DMS79 (cell line): ENCODE results near the gene FAM107A.

Source experiments
- DNase-seq: peaks from one replicate; lab custom pipeline; 2025; lab: John Stamatoyannopoulos, UW

Gene FAM107A

DNA sequence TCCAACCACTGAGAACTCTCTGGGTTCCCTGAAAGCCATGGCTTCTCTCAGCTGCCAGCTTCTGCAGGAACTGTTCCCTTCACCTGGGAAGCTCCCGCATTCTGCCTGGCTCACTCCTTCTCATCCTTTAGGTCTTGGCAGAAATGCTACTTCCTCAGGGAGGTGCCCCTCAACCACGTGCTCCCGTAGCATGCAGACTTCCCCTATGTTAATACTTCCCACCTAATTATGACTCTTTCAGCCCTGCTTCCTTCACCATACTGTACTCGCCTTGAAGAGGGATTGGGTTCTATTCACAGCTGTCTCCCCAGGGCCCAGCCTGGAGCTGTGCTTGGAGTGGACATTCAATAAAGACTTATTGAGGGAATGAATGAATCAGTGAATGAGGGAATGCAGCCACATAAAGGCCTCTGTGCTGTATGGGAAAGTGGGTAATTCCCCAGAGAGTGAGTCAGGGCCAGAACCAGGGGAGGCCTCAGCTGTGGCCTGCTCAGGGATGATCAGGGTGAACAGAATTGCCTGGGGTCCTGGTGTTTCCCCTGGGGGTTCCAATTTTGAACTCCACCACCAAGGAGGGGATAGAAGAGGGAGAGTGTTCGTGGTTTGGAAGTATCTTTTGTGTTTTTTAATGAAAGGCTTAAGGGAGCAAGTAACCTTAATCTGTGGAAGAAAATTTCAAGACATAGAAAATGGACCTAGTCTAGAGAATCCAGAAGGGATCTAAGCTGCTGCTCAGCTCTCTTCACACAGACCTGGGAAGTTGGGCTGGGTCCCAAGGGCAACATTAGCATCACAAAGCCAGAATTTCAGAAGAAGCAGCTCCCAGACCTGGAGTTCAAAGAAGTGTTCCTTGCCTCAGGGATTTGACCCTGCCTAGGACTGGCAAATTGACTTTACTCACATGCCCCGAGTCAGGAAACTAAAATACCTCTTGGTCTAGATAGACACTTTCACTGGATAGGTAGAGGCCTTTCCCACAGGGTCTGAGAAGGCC is 14.6 kb upstream of the FAM107A start:
- no peak for DNase-seq

DNA sequence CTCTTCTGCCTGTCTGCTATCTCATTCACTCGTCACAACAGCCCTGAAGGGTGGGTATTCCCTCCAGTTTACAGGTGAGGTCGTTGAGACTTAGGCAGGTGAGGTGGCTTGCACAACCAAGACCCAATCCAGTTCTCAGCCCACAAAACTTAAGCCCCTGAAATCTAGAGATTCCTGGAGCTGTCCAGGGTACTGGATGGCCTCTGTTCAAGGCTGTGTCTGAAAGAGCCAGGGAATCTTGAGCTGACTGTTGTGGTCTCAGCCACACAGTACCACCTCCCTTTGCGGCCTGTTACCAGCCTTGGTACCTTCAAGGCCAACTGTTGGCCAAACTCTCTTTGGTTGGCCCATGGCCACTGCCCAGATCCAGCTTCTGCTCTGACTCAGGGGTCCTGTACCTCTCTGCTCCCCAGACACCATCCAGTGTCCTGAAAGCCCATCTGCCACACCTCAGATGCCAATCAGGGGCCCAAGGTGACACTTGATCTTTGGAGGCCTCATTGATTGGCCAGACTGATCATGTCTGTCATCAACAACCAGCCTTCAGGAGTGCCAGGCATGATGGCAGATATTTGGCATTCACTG is 10.9 kb upstream of the FAM107A start:
- no peak for DNase-seq

DNA sequence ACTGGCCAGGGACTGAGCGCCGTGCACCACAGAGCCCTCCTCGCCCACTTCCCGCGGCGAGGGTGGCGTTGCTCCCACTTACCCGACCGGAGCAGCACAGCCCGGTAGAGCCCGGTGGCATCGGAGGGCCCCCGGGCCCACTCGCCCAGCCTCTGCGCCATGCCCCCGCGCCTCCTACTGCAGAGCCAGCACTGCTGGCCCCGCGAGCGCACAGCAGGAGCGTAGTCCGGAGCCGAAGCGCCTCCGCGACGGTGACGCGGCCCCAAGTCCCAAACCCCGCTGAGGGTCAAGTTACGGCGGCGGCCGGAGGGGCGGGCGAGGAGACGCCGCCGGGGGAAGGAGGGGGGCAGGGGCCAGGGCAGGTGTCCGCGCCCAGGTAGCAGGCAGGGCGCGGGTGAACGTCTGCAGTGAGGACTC is 9.6 kb upstream of the FAM107A start:
- peak; percentile 12 for DNase-seq

DNA sequence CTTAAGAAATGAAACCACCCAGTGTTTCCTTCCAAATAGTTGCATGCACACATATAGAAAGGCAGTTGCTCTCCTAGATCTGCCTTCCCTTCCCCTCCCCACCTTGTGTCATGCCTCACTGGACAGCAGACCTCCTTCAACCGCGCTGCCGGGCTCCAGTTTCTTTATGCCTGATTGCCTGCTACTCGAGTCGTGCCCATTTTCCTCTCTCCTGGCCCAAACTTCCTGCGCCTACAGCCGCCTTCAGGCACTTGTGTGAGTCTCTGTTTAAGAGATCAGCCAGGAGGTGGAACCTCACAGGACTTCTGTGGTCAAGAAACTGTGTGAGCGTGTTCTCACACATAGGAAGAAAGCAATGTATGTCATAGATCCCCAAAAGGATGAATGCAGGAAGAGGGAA is 8.8 kb upstream of the FAM107A start:
- DNase-seq: peak; percentile 78

DNA sequence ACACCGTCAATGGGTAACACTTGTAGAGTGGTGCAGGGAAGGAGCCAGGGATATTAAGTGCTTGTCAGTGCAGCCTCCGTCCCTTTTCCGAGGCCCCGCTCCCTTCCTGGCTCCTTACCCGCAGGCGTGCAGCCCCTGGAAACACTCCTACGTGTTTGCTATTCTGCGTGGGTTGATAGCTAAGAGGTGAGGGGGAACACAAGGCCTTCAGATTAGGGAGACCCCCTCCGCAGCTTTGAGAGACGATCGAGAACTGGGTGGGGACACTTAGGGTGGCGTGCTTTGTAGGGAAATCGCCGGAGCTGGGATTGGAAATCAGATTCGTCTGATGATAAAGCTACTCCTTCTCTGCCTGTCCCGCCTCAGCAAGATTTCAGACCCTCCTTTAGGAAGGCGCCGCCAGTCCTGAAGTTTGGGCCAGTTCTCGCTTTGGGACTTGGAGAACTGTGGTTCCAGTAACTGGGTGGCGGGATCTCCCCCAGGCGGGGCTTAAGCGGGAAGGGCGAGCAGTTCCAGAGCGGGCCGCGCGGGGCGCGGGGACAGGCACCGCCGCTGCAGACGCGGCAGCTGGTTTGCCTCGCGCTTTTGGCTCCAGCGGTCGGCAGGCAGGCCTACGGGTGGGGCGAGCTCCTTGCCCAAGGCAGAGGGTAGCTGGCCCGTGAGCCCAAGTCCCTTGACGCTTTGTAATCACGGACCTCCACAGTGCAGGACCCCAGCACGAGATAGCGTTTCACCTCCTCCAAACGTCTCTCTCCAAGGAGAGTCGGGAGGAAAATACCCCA is 8.0 kb upstream of the FAM107A start:
- peak; percentile 41 for DNase-seq

DNA sequence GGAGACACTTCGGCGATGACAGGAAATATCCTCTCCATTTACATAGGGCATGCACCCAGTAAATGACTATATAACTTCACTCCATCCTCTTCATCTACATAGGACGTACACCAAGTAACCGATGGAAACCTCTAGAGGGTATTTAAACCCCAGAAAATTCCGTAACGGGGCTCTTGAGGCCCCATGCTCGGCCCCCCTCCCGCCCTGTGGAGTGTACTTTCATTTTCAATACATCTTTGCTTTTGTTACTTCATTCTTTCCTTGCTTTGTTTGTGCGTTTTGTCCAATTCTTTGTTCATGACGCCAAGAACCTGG is 7.5 kb upstream of the FAM107A start:
- no peak for DNase-seq

DNA sequence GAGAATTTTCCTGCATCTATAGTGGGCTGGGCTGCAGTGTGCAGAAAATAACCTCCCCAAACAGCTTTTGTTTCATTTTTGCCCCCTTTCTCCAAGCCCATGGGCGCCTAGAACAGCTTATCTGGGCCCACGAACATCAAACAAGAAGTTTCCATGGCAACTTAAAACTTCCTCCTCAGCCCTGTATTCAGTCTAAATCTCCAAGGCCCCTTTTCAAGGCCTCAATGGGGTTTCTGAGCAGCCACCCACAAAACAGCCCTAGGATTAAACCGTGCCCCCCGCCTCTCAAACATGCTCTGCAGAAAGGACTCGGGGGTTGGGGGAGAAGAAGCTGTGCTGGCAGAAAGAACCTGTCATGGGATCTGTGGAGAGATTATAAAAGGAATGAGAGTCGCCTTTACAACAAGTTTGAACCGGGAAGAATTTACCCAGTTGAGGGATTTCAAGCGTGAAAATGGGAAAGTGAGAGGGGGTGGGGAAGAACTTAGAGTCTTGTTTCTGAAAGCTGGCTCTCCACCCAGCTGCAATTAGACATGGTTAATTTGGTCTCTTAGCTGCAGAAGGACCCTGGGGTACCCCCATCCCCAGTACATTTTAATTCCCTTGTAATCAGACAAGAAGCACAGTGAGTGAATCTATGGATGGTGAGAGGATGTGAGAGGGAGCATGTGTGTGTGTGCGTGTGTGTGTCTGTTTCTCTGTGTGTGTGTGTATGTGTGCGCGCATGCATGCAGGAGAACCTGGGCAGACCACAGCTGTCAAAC is 4.3 kb upstream of the FAM107A start:
- peak; percentile 70 for DNase-seq

DNA sequence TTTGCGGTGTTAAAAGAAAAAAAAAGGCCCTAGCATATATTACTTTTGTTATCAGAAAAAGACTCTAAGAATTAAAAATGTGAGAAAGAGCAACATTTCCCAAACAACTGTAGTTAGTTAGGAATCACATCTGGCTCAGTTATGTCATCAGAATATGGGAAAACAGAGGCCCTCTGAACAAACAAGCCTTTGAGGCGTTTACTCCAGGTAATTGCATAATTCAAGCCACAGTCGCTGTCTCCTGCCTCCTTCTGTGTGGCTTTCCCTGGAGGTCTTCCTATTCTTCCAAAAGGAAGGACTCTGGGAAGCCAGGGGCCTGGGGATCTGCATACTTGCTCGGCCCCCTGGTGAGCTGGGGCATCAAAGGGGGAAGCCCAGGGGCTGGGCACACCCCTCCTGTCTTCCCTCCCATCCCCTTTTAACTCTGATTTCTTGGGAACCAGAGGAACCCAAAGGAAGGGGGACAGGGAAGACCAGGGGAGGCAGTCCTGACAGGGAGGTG is 3.7 kb upstream of the FAM107A start:
- no peak for DNase-seq

DNA sequence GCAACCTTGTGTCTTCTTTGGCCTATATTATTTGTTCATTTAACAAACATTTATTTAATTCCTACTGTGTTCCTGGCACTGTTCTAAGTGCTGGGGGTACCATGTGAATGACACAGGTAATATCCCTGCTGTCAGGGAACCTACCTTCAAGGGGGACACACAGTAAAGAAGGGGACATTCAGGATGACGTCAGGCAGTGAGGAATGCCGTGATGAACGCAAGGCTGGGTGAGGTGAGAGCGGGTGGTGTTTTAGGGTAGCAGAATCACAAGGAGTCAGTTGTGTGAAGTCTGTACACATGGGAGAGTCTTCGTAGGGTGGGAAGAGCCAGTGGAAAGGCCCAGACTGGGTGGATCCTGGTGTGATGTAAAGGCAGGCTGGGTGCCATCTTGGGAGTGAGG is 1.7 kb upstream of the FAM107A start:
- DNase-seq: no peak

DNA sequence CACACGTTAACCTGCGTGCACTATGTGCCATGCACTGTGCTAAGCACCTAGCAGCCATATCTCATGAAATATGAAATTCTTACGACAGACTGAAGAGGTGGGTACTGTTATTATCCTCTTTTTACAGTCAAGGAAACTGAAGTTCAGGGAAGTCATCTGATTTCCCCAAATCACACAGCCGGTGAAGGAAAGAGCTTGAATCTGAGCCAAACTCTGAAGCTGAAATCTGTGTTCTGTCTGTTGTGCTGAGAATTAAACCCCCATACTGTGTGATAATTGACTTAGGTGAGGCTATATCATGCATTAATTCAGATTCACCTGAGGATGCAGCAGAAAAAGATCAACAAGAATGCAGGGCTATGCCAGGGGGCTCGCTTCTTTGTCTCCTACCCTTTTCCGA is 475 bp downstream of the FAM107A start:
- no peak for DNase-seq

DNA sequence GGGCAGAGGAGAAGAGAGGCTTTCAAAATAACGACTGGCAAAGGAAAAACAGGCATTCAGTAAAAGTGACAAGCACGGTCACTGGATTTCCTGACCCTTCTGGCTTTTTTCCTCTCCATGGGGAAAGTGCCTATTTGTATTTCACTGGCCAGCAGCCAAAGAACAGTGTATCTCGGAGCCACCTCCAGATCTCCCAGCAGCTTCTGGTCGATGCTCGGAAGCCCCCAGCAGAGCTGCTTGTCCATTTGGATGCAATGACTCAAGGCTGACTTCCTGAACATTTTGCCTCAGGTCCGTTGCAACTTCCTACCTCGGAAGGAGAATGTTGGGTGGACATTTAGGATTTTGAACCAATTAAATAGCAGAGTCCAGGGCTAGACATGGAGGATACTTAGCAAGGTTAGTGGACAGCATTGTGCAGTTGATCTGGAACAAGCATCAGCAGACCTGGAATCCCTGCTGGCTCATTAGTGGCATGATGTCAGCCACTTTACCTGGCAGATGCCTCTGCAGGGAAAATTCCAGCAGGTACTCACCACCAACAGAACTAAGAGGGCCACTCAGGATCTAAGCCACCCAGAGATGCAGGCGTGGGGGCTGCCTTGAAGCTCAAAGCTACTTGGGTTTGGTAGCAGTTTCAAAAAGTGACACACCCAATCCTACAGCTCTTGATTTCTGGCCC is 1.1 kb downstream of the FAM107A start:
- DNase-seq: peak; percentile 11

DNA sequence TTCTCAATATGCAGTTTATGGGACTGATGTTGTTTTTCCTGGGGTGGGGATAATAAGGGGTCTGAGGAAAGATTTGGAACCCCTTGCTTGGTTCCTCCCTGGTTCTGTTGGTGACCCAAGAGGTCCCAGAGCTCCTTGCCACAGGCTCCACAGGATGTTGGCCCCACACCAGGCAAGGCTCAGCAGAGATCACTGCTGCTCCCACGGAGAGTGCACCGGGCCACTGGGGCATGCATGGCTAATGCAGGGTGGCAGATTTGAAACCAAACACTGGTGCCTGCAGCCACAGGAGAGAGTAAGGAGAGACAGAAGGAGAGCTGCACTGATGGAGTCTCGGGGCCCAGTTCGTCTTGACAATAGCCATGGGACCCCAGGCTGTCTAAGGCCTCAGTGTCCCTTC is 2.5 kb downstream of the FAM107A start:
- no peak for DNase-seq

DNA sequence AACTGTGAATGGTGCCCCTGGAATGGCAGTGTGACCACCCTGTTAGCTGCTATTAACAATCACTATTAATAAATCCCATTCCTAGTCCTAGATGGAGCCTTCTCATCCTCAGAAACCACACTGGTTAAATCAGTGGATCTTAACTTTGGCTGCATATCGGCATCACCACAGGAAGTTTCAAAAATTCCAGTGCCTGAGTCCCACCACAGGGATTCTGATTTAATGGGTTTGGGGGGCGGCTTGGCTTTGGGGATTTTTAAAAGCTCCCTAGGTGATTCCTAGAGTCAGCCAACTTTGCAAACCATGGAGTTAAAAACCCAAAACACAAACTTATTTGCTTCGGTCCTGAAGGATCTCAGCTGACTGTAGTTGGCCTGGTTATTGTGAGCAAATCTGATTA is 3.1 kb downstream of the FAM107A start:
- DNase-seq: no peak

DNA sequence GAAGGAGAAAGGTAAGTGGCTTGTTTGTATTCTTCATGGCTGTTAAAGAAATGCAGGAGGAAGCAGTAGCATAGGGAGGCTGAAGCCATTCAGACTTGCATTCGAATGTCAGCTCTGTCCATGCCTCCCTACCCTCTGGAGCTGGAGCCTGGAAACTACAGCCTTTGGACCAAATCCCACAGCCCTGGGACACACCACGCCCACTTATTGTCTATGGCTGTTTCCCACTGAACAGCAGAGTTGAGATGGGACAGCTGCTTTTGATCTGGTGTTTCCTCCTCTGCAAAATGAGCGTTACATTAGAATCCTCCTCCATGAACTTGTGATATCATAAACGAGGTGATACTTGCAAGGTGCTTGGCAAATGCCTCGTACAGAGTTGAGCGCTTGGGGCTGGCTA is 3.6 kb downstream of the FAM107A start:
- DNase-seq: no peak

DNA sequence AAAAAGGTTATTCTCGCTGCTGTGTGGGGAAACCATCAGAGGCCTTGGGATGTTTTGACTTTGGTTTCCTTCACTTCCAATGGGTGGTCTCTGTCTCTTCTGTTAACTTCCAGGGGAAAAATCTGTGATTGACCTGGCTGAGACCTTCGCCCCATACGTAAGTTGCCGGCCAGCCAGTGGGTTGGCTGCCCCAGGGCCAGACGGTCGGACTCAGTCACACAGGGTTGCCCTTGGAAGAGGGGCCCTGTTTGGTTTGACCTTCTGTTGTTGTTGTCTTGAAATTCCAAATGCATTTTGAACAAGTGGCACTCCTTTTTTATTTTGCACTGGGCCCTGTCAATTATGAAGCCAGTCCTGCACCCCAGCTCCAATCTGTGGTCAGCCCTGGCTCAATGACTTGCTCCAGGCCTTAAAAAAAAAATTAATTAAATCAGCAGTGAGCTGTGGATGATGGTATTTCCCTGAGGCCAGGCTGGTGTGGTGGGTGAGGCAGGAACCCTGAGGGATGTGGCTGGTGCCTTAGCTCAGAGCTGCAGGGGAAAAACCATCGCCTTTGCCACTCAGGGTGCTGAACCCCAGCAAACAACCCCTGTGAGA is 4.5 kb downstream of the FAM107A start:
- DNase-seq: no peak

DNA sequence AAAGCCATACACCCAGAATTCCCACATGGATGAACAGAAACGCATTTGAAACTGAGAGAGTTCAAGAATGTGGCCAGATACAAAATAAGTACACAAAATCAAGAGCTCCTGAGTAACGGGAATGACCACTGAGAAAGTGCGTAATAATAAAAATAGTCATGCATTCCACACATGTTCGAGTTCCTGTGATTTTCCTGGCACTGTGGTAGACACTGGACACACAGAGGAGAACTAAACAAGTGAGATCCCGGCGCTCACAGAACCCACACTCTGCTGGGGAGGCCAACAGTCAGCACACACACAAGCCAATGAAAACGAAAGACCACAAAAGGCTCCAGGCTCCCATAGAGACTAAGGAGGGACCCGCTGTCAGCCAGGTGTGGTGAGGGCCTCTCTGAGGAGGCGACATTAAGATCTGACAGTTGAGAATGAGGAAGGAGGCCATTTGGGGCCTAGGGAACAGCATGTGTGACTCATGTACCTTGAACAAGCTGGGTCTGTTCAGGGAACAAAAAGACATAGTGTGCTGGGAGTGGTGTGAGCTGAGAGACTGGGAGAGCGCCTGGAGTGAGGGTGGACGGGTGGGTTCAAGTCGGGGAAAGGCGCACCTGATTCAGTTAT is 5.1 kb downstream of the FAM107A start:
- DNase-seq: no peak

DNA sequence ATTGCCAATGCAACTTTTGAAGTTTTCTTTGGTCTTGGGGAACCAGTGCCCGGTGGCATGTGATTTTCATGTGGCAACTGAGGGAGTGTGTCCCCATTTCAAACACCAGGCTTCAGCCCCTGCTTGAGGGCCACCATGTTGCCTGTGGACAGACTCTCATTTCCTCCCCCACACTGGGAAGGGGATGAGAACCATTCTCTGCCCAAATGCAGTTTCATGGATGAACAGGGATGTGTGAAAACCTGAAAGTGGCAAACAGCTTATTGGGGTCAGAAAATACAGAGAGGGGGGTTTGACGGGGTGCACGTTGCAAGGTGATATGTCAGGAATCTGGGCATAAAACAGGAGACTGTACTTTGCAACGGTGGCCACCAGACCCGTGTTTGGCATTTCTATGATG is 6.3 kb downstream of the FAM107A start:
- no peak for DNase-seq

DNA sequence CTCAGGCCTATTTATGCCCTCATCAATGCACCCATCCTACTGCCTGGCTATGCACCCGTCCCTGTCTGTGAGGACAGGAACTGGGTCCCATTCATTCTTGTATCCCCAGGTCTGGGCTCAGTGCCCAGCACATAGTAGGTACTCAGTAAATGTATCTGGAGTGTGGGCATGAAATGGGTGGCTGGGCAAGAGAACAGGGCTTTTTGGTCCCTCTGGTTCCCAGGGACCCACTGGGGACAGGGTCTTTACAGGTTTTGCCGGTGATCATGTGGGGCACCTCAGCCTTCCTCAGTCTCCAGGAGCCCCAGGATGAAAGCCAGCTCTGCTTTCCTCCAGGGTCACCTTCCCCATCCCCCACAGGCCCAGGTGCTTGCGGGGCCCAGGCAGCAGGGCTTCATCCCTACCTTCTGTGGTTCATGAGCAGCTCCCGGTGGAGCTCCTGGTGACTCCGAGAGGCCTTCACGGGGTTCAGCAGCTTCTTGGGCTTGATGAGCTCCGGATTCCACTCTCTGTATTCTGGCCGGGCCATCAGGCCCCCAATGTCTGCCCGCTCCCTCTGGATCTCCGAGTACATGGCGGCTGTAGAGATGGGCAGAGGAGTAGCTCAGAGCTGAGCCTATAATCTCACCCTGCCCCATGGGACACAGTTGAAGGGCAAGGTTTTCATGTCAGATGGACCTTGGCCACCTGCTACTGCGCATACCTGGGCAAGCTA is 7.7 kb downstream of the FAM107A start:
- no peak for DNase-seq

DNA sequence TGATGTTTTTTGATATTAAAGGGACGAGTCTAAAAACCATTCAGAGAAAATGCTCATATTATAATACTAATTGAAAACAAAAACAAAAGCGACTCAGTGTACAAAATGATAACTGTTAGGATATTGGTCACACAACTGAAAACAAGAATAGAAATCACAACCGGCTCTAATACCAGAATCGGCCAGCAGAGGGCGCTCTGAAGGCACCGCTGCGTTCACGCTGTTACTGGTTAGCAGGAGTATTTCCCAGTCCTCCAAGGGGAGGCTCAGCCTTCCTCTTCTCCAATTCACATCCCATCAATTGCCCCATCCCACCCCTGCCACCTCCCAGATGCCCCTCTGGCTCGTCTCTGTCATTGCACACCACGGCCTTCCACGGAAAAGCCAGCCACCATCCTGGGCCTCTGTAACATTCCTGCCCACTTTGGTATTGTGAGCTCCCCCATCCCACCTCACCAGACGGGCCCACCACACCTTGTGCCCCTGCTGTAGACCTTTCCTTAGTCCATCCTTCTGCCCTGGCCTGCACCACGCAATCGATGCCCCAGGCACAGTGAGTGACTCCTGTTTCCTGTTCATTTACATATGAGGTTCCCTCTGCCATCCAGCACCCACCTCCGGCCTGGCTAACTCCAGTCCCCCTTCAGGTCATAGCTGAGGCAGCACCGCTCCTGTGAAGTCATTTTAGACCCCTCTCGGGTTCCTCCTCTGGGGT is 8.5 kb downstream of the FAM107A start:
- no peak for DNase-seq
